Stimulated activated CD4-positive, alpha-beta T cell treated with anti-CD3 and anti-CD28 coated beads, TNF-alpha, amount 100 ng/mL, for 48 hours (primary cell): Measurements from ENCODE around the gene CBLB.
A peak's percentile ranks its signal among the peaks of the same experiment; 100 is the strongest.
"Not testable (repeated sequence)": the region's sequence is repeated elsewhere in the genome, so short reads cannot be mapped to it uniquely, and the experiment has no call there.

ENCODE experiments used
- DNase-seq, 3 donors: peaks; one replicate each; pipeline ENCODE4 v3.0.0-alpha.2; 2020; ENCODE audit warnings: low read depth in 3 of 3

CBLB gene

GRCh38 chr3:105755121-105755886, 113.5 kb downstream of the CBLB start:
- no peak for DNase-seq

GRCh38 chr3:105752791-105753415, 115.9 kb downstream of the CBLB start:
- peak in 1 of 3 donors; percentile 31 for DNase-seq

- DNase-seq: no peak
Observed at GRCh38 chr3:105747696-105748095, 121.1 kb downstream of the CBLB start.

GRCh38 chr3:105747060-105747541, 121.7 kb downstream of the CBLB start:
- DNase-seq: no peak

GRCh38 chr3:105746231-105746996, 122.4 kb downstream of the CBLB start:
- DNase-seq: no peak

- no peak for DNase-seq
Observed at GRCh38 chr3:105745046-105745445, 123.8 kb downstream of the CBLB start.

- DNase-seq: no peak
Observed at GRCh38 chr3:105744202-105744601, 124.6 kb downstream of the CBLB start.

GRCh38 chr3:105733356-105733755, 135.5 kb downstream of the CBLB start:
- DNase-seq: no peak

GRCh38 chr3:105731686-105732085, 137.1 kb downstream of the CBLB start:
- DNase-seq: no peak

GRCh38 chr3:105730801-105731354, 137.9 kb downstream of the CBLB start:
- DNase-seq: no peak

- no peak for DNase-seq
Observed at GRCh38 chr3:105729667-105730066, 139.1 kb downstream of the CBLB start.

- no peak for DNase-seq
Observed at GRCh38 chr3:105728771-105729312, 140.0 kb downstream of the CBLB start.

GRCh38 chr3:105727036-105727435, 141.8 kb downstream of the CBLB start:
- not testable (repeated sequence) for DNase-seq

- no peak for DNase-seq
Observed at GRCh38 chr3:105722943-105723556, 145.8 kb downstream of the CBLB start.

GRCh38 chr3:105719791-105720190, 149.0 kb downstream of the CBLB start:
- DNase-seq: no peak

GRCh38 chr3:105715372-105715771, 153.4 kb downstream of the CBLB start:
- no peak for DNase-seq

- DNase-seq: no peak
Observed at GRCh38 chr3:105714453-105714852, 154.4 kb downstream of the CBLB start.

- no peak for DNase-seq
Observed at GRCh38 chr3:105708980-105709379, 159.8 kb downstream of the CBLB start.

- DNase-seq: no peak
Observed at GRCh38 chr3:105707009-105707408, 161.8 kb downstream of the CBLB start.

- DNase-seq: no peak
Observed at GRCh38 chr3:105704726-105705410, 163.9 kb downstream of the CBLB start.

- peak in 2 of 3 donors; percentile 7 to 11 for DNase-seq
Observed at GRCh38 chr3:105700575-105700974, 168.2 kb downstream of the CBLB start.
